CD14-positive monocyte (primary cell): ENCODE measurements around the gene FRMPD4. TPM values are rescaled to one million over a fixed set of nuclear protein-coding genes. Genes with fewer than 3 reads are reported as not detected.

Experiments
- DNase-seq, 3 donors: peaks; one replicate each; pipeline ENCODE4 v3.0.0-alpha.2; 2011 to 2022
- H2AFZ ChIP-seq: 2 replicates; pipeline ENCODE4 v1.6.0; 2012; ENCODE audit warnings: mild to moderate bottlenecking, low read depth, low read length, inconsistent platforms; ENCODE audit not compliant: insufficient read depth, poor library complexity, severe bottlenecking
- H3K27ac ChIP-seq, 2 donors: 1 replicate in 1 of 2; 2 replicates in 1 of 2; pipeline ENCODE4 v1.5.1; 2012 to 2013; ENCODE audit warnings: low read length in 2 of 2, control low read depth in 1 of 2, inconsistent platforms in 1 of 2, low read depth in 1 of 2, mild to moderate bottlenecking in 1 of 2
- H3K27me3 ChIP-seq, 2 donors: one replicate each; pipeline versions ENCODE4 v1.6.0 to v1.6.1; 2011 to 2013; ENCODE audit warnings: low read length in 2 of 2; ENCODE audit not compliant: control insufficient read depth in 2 of 2, insufficient read depth in 2 of 2
- H3K36me3 ChIP-seq, 2 donors: replicated peaks in 1 of 2; 1 replicate in 1 of 2; 2 replicates in 1 of 2; pipeline versions ENCODE4 v1.5.1 to v1.6.1; 2012 to 2013; ENCODE audit warnings: low read length in 2 of 2, control low read depth in 1 of 2, inconsistent platforms in 1 of 2, mild to moderate bottlenecking in 1 of 2; ENCODE audit not compliant: insufficient read depth in 2 of 2, control insufficient read depth in 1 of 2
- H3K4me1 ChIP-seq, 2 donors: 1 replicate in 1 of 2; 2 replicates in 1 of 2; pipeline versions ENCODE4 v1.5.1 to v1.6.1; 2012 to 2013; ENCODE audit warnings: low read length in 2 of 2, control low read depth in 1 of 2, inconsistent platforms in 1 of 2, mild to moderate bottlenecking in 1 of 2, moderate library complexity in 1 of 2; ENCODE audit not compliant: insufficient read depth in 2 of 2, control insufficient read depth in 1 of 2
- H3K4me2 ChIP-seq: replicated peaks from 2 replicates; pipeline ENCODE3; 2012; ENCODE audit warnings: low read length, moderate library complexity, mild to moderate bottlenecking; ENCODE audit not compliant: poor library complexity, severe bottlenecking; ENCODE audit errors: extremely low read depth
- H3K4me3 ChIP-seq, 3 experiments: fragments of 200-600 bp in 1 of 3; sonication (generic) in 1 of 3; replicated peaks in 1 of 3; 1 replicate in 2 of 3; 2 replicates in 1 of 3; pipeline ENCODE4 v1.5.1; 2011 to 2013; ENCODE audit warnings: low read length in 3 of 3, mild to moderate bottlenecking in 3 of 3, control low read depth in 2 of 3, low read depth in 2 of 3, inconsistent platforms in 1 of 3, moderate library complexity in 1 of 3
- H3K79me2 ChIP-seq: 2 replicates; pipeline ENCODE4 v1.6.0; 2012; ENCODE audit warnings: mild to moderate bottlenecking, control low read depth, inconsistent platforms, low read length, moderate library complexity; ENCODE audit not compliant: insufficient read depth
- H3K9ac ChIP-seq: 2 replicates; pipeline ENCODE4 v1.6.0; 2017; ENCODE audit warnings: low read length, mild to moderate bottlenecking; ENCODE audit not compliant: insufficient read depth, poor library complexity, severe bottlenecking
- H3K9me3 ChIP-seq, 2 donors: replicated peaks in 1 of 2; 1 replicate in 1 of 2; 2 replicates in 1 of 2; pipeline versions ENCODE4 v1.5.1 to v1.6.1; 2012 to 2013; ENCODE audit warnings: low read length in 2 of 2, control low read depth in 1 of 2; ENCODE audit not compliant: control insufficient read depth in 1 of 2, insufficient read depth in 1 of 2
- H4K20me1 ChIP-seq: 2 replicates; pipeline ENCODE4 v1.6.0; 2012; ENCODE audit warnings: mild to moderate bottlenecking, low read length, control low read depth, moderate library complexity; ENCODE audit not compliant: insufficient read depth
- H3K27ac Mint-ChIP-seq, 7 donors: one replicate each; pipeline ENCODE4 v1.8.0; 2020; ENCODE audit warnings: mild to moderate bottlenecking in 7 of 7, mixed read lengths in 7 of 7, moderate library complexity in 6 of 7, inconsistent platforms in 2 of 7
- H3K27me3 Mint-ChIP-seq, 3 donors: one replicate each; pipeline ENCODE4 v1.8.0; 2021 to 2022; ENCODE audit warnings: low read depth in 3 of 3, mild to moderate bottlenecking in 3 of 3, mixed read lengths in 3 of 3, moderate library complexity in 3 of 3, inconsistent platforms in 1 of 3
- H3K36me3 Mint-ChIP-seq, 2 donors: one replicate each; pipeline ENCODE4 v1.8.0; 2020; ENCODE audit warnings: mixed read lengths in 2 of 2, inconsistent platforms in 1 of 2, mild to moderate bottlenecking in 1 of 2
- H3K4me1 Mint-ChIP-seq: one replicate; pipeline ENCODE4 v1.8.0; 2020; ENCODE audit warnings: mild to moderate bottlenecking, mixed read lengths
- H3K4me3 Mint-ChIP-seq, 2 donors: one replicate each; pipeline ENCODE4 v1.8.0; 2020; ENCODE audit warnings: mild to moderate bottlenecking in 2 of 2, mixed read lengths in 2 of 2, moderate library complexity in 1 of 2
- H3K9me3 Mint-ChIP-seq, 7 donors: one replicate each; pipeline ENCODE4 v1.8.0; 2020 to 2022; ENCODE audit warnings: mixed read lengths in 7 of 7, mild to moderate bottlenecking in 6 of 7, moderate library complexity in 6 of 7, inconsistent platforms in 2 of 7
- WGBS: methylation state at CpG from one replicate; pipeline ENCODE4 v1.1.5; 2013; ENCODE audit warnings: missing lambda C conversion rate; ENCODE audit not compliant: insufficient coverage; 5-methylcytosine and 5-hydroxymethylcytosine counted together
- intact Hi-C, 2 donors: fragments of 100-400 bp; cut with micrococcal nuclease; formaldehyde crosslinking; loops; one replicate each; pipeline versions ENCODE4 v1.15.0 to v1.15.1; 2023
- polyA plus RNA-seq, 3 donors: library from polyadenylated mRNA; depleted of rRNA in 1 of 3; unstranded in 2 of 3; stranded (reverse) in 1 of 3; fragments of 300-500 nt in 2 of 3; fragments of >200 nt in 1 of 3; fragmentation: Illumina TruSeq in 2 of 3; gene quantifications; 1 replicate in 2 of 3; 2 replicates in 1 of 3; pipeline ENCODE4 v1.2.3, GENCODE V29; 2012 to 2021
- TF ChIP-seq, protein P1 (sequence below): fragments of 200-600 bp; IDR thresholded peaks from one replicate; pipeline ENCODE4 v1.8.0; 2022; ENCODE audit warnings: antibody characterized with exemption, mild to moderate bottlenecking

The FRMPD4 gene
- polyA plus RNA-seq, 3 donors: not detected

DNA sequence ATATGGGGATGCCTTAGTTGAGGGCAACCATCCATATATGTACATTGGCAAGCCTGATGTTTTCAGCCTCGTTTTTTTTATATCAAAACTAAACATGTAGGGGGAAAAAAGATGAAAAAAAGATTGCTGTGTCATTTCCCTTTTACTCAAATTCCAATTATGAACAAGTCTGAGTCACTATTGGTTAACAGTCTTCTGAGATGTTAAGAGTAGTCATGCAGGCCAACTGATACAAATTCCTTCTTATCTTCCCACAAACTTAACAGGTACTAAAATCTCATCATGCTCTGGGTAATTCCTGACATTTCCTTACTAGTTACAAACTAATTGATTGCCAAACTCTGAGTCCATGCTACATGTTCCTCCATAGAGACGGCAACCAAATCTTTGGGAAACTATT, 222.1 kb downstream of the FRMPD4 start:
- H3K27ac Mint-ChIP-seq: no peak overlapping the region
- no peak overlapping the region for H3K9ac ChIP-seq
- H3K4me3 ChIP-seq: no peak overlapping the region
- no peak overlapping the region for H3K4me2 ChIP-seq
- H3K27ac ChIP-seq: no peak overlapping the region
- no peak for DNase-seq
- no peaks in the 10 kb centered on the region for H4K20me1 ChIP-seq
- no peaks in the 10 kb centered on the region for H3K36me3 ChIP-seq
- H3K79me2 ChIP-seq: no peaks in the 10 kb centered on the region
- no peaks in the 10 kb centered on the region for H3K4me1 Mint-ChIP-seq
- no CpG with 5 or more reads among the region's 2 CpGs for WGBS
- intact Hi-C loops: no loop called here
- no peaks in the 10 kb centered on the region for H3K36me3 Mint-ChIP-seq
- H3K27me3 Mint-ChIP-seq: peaks cover 0 to 3% (median 0%) of the 10 kb centered on the region in 3 donors
- no peaks in the 10 kb centered on the region for H3K27me3 ChIP-seq
- TF ChIP-seq, protein P1, sequence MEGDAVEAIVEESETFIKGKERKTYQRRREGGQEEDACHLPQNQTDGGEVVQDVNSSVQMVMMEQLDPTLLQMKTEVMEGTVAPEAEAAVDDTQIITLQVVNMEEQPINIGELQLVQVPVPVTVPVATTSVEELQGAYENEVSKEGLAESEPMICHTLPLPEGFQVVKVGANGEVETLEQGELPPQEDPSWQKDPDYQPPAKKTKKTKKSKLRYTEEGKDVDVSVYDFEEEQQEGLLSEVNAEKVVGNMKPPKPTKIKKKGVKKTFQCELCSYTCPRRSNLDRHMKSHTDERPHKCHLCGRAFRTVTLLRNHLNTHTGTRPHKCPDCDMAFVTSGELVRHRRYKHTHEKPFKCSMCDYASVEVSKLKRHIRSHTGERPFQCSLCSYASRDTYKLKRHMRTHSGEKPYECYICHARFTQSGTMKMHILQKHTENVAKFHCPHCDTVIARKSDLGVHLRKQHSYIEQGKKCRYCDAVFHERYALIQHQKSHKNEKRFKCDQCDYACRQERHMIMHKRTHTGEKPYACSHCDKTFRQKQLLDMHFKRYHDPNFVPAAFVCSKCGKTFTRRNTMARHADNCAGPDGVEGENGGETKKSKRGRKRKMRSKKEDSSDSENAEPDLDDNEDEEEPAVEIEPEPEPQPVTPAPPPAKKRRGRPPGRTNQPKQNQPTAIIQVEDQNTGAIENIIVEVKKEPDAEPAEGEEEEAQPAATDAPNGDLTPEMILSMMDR: no peak
- H3K9me3 Mint-ChIP-seq: peaks cover 0 to 7% (median 4%) of the 10 kb centered on the region in 7 donors
- H3K9me3 ChIP-seq: no peaks in the 10 kb centered on the region
- no peaks in the 10 kb centered on the region for H3K4me1 ChIP-seq
- H3K4me3 Mint-ChIP-seq: no peak overlapping the region
- H2AFZ ChIP-seq: no peak overlapping the region

DNA sequence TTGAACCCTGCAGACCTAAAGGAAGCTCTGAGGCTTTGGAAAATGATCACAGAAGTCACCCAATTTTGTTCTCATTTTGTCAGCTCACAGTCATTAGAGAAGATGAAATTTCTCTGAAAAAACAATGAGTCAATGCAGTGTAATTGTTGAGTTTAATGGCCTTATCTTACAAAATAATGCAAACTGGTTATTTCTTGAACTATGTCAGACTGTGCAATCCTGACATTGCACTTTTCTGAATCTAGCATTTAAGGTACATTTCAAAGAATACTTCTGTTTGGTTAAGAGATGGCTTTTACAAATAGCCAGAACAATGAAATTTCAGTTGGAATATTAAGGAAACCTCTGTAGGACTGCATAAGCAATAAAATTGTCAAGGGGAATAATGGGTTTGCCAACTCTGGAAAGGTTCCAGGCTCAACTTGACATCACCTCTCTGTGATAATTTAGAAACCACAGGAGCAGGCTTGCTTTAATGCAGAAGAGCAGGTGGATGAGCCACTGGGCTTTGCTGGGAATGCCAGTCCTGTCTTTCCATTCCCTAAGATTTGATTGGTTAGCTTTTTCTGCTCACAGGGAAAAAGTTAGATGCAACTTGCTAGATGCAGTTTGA, 222.8 kb downstream of the FRMPD4 start:
- intact Hi-C loops: no loop called here
- Histone ChIP-seq H3K9ac (no peak overlapping the region), H3K9me3 (no peaks in the 10 kb centered on the region), H2AFZ (no peak overlapping the region), H4K20me1 (no peaks in the 10 kb centered on the region), H3K27ac (no peak overlapping the region), H3K4me2 (no peak overlapping the region), H3K27me3 (no peaks in the 10 kb centered on the region), H3K79me2 (no peaks in the 10 kb centered on the region), H3K4me3 (no peak overlapping the region), H3K4me1 (no peaks in the 10 kb centered on the region), H3K36me3 (no peaks in the 10 kb centered on the region)
- DNase-seq: no peak
- no peaks in the 10 kb centered on the region for H3K36me3 Mint-ChIP-seq
- no peaks in the 10 kb centered on the region for H3K4me1 Mint-ChIP-seq
- no peak overlapping the region for H3K27ac Mint-ChIP-seq
- H3K27me3 Mint-ChIP-seq: peaks cover 0 to 3% (median 0%) of the 10 kb centered on the region in 3 donors
- H3K9me3 Mint-ChIP-seq: peaks cover 0 to 7% (median 4%) of the 10 kb centered on the region in 7 donors
- H3K4me3 Mint-ChIP-seq: no peak overlapping the region
- TF ChIP-seq, protein P1: no peak
